GM12892 (cell line): ENCODE data around the gene LIPG.

ENCODE experiments used
- POLR2A ChIP-seq: IDR thresholded peaks from 2 replicates; pipeline ENCODE4 v1.6.1; 2011; ENCODE audit warnings: low read depth, low read length, control low read depth
- POLR2AphosphoS5 ChIP-seq: IDR thresholded peaks from 2 replicates; pipeline ENCODE4 v1.6.1; 2011; ENCODE audit warnings: low read depth, low read length, control low read depth

DNA sequence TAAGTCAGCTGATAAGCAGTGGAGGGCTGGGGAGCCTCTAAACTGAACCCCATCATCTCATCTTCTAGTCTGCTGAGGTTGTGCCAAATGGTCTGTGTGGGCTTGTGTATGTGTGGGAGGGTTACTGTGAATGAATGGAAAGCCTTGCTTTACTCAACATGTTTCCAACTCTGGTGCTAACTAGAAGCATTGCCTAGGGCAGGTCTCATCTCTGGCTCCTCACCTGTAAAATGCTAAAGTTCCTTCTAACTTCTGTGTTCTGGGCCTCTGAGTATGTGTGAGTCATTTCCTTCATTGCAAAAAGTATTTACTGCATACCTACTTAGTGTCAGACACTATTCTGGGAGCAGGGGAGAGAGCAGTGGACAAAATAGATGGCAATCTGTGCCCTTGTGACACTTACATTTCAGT, 1.3 kb downstream of the LIPG start:
- TF ChIP-seq POLR2AphosphoS5 (no peak), POLR2A (no peak)
